PFSK-1 (cell line): ENCODE data around the gene MTUS2.

Source experiments
- POLR2AphosphoS5 ChIP-seq: IDR thresholded peaks from 2 replicates; pipeline ENCODE4 v1.6.1; 2012; ENCODE audit warnings: low read depth, mild to moderate bottlenecking, control low read depth, low read length, moderate library complexity
- SIN3A ChIP-seq: IDR thresholded peaks from 2 replicates; pipeline ENCODE4 v1.6.1; 2012; ENCODE audit warnings: mild to moderate bottlenecking, low read length, moderate library complexity, borderline replicate concordance; ENCODE audit not compliant: insufficient read depth

GRCh38 chr13:29317828-29318227 lies 497.7 kb downstream of the MTUS2 start:
- TF ChIP-seq SIN3A (no peak), POLR2AphosphoS5 (no peak)
